HT-29 (cell line): ENCODE measurements around the gene CDT1. TPM values are rescaled to one million over a fixed set of nuclear protein-coding genes. Genes with fewer than 3 reads are reported as not detected.
"Not testable (repeated sequence)": the region's sequence is repeated elsewhere in the genome, so short reads cannot be mapped to it uniquely, and the experiment has no call there.

Experiments
- DNase-seq: peaks from one replicate; pipeline ENCODE4 v3.0.0-alpha.2; 2015; ENCODE audit warnings: low spot score
- total RNA-seq: library from RNA; depleted of rRNA; stranded (reverse); fragments of >200 nt; shearing (Covaris generic); gene quantifications from 2 replicates; pipeline ENCODE4 v1.2.3, GENCODE V29; 2014

Gene CDT1
- total RNA-seq, 1 experiment from 2014 or later = 146 TPM

- DNase-seq = no peak
Observed at GRCh38 chr16:88768071-88768783, 35.4 kb upstream of the CDT1 start.

GRCh38 chr16:88769617-88770460 lies 33.8 kb upstream of the CDT1 start:
- peak; percentile 86 for DNase-seq

- DNase-seq = peak; percentile 91
Observed at GRCh38 chr16:88770461-88771293, 32.9 kb upstream of the CDT1 start.

GRCh38 chr16:88771294-88771772 lies 32.3 kb upstream of the CDT1 start:
- no peak for DNase-seq

- DNase-seq = not testable (repeated sequence)
Observed at GRCh38 chr16:88771781-88772180, 31.8 kb upstream of the CDT1 start.

- no peak for DNase-seq
Observed at GRCh38 chr16:88772871-88773811, 30.4 kb upstream of the CDT1 start.

- DNase-seq = peak; percentile 72
Observed at GRCh38 chr16:88773812-88774291, 29.7 kb upstream of the CDT1 start.

- DNase-seq = no peak
Observed at GRCh38 chr16:88774544-88775393, 28.8 kb upstream of the CDT1 start.

GRCh38 chr16:88775825-88776224 lies 27.8 kb upstream of the CDT1 start:
- no peak for DNase-seq

GRCh38 chr16:88777471-88778270 lies 25.9 kb upstream of the CDT1 start:
- DNase-seq = no peak

GRCh38 chr16:88778271-88778525 lies 25.4 kb upstream of the CDT1 start:
- DNase-seq = no peak

- DNase-seq = no peak
Observed at GRCh38 chr16:88778541-88779065, 25.0 kb upstream of the CDT1 start.

GRCh38 chr16:88779406-88780141 lies 24.0 kb upstream of the CDT1 start:
- no peak for DNase-seq

GRCh38 chr16:88780142-88781062 lies 23.2 kb upstream of the CDT1 start:
- DNase-seq = no peak

GRCh38 chr16:88781140-88782077 lies 22.2 kb upstream of the CDT1 start:
- no peak for DNase-seq
